Measurements from ENCODE around the gene COL17A1. TPM values are rescaled to one million over a fixed set of nuclear protein-coding genes. Genes with fewer than 3 reads are reported as not detected.
A peak's percentile ranks its signal among the peaks of the same experiment; 100 is the strongest.

Gene COL17A1
- total RNA-seq, 1 donor from 2014 or later = 3.6 TPM

- Mint-ChIP-seq H3K27ac (peak overlapping the region; percentile 95), H3K9me3 (no peaks in the 10 kb centered on the region), H3K4me3 (peak overlapping the region; percentile 90), H3K4me1 (peaks cover 31% of the 10 kb centered on the region), H3K27me3 (ENCODE audit: low read depth) (no peaks in the 10 kb centered on the region), H3K36me3 (peaks cover 4% of the 10 kb centered on the region)
- DNase-seq (ENCODE audit: low spot score in 2 of 2, unreplicated experiment in 2 of 2) = no peak
- TF ChIP-seq, protein P1, sequence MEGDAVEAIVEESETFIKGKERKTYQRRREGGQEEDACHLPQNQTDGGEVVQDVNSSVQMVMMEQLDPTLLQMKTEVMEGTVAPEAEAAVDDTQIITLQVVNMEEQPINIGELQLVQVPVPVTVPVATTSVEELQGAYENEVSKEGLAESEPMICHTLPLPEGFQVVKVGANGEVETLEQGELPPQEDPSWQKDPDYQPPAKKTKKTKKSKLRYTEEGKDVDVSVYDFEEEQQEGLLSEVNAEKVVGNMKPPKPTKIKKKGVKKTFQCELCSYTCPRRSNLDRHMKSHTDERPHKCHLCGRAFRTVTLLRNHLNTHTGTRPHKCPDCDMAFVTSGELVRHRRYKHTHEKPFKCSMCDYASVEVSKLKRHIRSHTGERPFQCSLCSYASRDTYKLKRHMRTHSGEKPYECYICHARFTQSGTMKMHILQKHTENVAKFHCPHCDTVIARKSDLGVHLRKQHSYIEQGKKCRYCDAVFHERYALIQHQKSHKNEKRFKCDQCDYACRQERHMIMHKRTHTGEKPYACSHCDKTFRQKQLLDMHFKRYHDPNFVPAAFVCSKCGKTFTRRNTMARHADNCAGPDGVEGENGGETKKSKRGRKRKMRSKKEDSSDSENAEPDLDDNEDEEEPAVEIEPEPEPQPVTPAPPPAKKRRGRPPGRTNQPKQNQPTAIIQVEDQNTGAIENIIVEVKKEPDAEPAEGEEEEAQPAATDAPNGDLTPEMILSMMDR (IDR thresholded peaks at IDR 0.05; ENCODE audit: unreplicated experiment) = no peak
Observed at GRCh38 chr10:104122225-104123107, 36.8 kb upstream of the COL17A1 start.

GRCh38 chr10:104121485-104122224 is 36.0 kb upstream of the COL17A1 start, which contains the start of gene SFR1:
Gene SFR1, plus strand, starts transcription at chr10:104122171. Its CDS starts 13 bp downstream, at chr10:104122184.
- TF ChIP-seq, protein P1 (IDR thresholded peaks at IDR 0.05; ENCODE audit: unreplicated experiment) = peak; percentile 70
- Mint-ChIP-seq H3K4me1 (peaks cover 35% of the 10 kb centered on the region), H3K9me3 (no peaks in the 10 kb centered on the region), H3K36me3 (peaks cover 4% of the 10 kb centered on the region), H3K4me3 (peak within 1 kb of the TSS; percentile 90), H3K27ac (peak within 1 kb of the TSS; percentile 100), H3K27me3 (ENCODE audit: low read depth) (no peaks in the 10 kb centered on the region)
- DNase-seq (ENCODE audit: low spot score in 2 of 2, unreplicated experiment in 2 of 2) = peak; percentile 97 to 98

DNA sequence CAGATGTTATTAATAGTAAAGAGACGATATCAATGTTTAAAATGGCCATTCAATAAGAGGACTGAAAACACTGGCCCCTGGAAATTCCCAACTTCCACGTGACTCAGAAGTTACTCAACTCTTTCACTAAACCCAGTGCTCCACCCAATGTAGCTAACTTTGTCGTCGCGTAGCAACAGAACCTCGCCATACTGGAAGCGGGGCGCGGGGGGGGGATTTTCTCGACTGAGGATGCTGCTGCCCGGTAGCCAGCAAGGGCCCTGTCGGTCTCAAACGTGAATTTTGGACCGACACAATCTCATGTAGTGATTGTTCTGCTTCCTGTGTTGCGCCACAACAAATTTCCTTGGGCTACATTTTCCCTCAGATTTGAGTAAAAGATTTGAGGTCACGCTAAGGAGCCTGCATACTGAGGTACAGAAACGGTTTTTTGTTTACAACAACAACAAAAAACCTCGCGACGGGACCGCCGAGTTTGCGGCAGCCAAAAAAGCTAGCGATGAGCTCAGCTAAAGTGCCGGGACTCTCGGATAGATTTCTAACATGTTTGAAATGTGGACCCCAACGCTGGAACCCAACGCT is 35.3 kb upstream of the COL17A1 start:
- Mint-ChIP-seq H3K4me3 (peak overlapping the region; percentile 90), H3K9me3 (no peaks in the 10 kb centered on the region), H3K27ac (peak overlapping the region; percentile 100), H3K36me3 (peaks cover 4% of the 10 kb centered on the region), H3K27me3 (ENCODE audit: low read depth) (no peaks in the 10 kb centered on the region), H3K4me1 (peaks cover 40% of the 10 kb centered on the region)
- TF ChIP-seq, protein P1 (IDR thresholded peaks at IDR 0.05; ENCODE audit: unreplicated experiment) = no peak
- peak; percentile 72 to 77 for DNase-seq (ENCODE audit: low spot score in 2 of 2, unreplicated experiment in 2 of 2)

GRCh38 chr10:104120512-104120902 is 34.8 kb upstream of the COL17A1 start:
- H3K4me1 Mint-ChIP-seq = peaks cover 44% of the 10 kb centered on the region
- no peaks in the 10 kb centered on the region for H3K27me3 Mint-ChIP-seq (ENCODE audit: low read depth)
- H3K4me3 Mint-ChIP-seq = peak overlapping the region; percentile 90
- TF ChIP-seq, protein P1 (IDR thresholded peaks at IDR 0.05; ENCODE audit: unreplicated experiment) = no peak
- H3K9me3 Mint-ChIP-seq = no peaks in the 10 kb centered on the region
- DNase-seq (ENCODE audit: low spot score in 2 of 2, unreplicated experiment in 2 of 2) = no peak
- peaks cover 4% of the 10 kb centered on the region for H3K36me3 Mint-ChIP-seq
- peak overlapping the region; percentile 100 for H3K27ac Mint-ChIP-seq

GRCh38 chr10:104119996-104120395 is 34.3 kb upstream of the COL17A1 start:
- Mint-ChIP-seq H3K4me3 (peak overlapping the region; percentile 21), H3K36me3 (no peaks in the 10 kb centered on the region), H3K27me3 (ENCODE audit: low read depth) (no peaks in the 10 kb centered on the region), H3K9me3 (no peaks in the 10 kb centered on the region), H3K4me1 (peaks cover 46% of the 10 kb centered on the region), H3K27ac (peak overlapping the region; percentile 100)
- TF ChIP-seq, protein P1 (IDR thresholded peaks at IDR 0.05; ENCODE audit: unreplicated experiment) = no peak
- DNase-seq (ENCODE audit: low spot score in 2 of 2, unreplicated experiment in 2 of 2) = no peak
